Cerebellar cortex (tissue), 1 donor: Measurements from ENCODE around the gene USP10.

Experiments
- DNase-seq: peaks from one replicate; pipeline ENCODE4 v3.0.0-alpha.2; 2015; ENCODE audit warnings: low spot score

USP10 gene

DNA sequence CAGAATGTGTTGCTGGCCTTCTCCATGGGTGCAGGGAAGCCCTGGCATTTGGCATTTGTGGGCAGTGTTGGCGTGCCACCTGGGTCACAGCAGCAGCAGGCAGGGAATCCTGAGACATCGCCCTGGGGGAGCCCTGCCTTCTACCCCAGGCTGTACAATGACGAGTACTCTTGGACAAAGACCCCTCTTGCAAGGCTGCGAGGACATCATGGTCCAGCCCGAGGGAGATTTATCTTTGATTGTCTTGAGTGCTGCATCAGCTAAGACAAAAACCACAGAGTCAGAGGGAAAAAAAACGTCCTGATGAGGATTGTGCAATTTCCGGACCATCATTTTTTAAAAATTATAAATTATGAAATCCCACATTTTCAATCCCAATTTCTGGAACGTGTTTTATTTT lies 123.7 kb downstream of the USP10 start:
- DNase-seq, result no peak

DNA sequence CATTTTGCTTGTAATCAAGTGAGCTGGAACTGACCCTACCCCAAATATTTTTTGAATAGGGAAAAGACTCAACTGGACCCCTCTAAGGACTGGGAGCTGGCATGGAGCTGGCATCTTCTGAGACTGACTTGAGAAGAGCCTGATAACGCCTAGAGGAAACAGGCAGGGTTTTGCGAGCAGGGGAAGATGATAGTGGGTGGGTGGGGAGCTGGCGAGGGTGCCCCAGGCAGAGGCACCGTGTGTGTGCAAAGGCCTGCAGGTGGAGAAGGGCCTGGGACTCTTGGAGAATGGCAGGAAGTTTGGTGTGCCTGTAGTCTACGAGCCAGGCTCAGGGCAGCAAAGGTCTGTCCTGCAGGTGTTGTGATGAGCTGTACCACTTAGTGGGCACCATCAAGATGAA lies 124.1 kb downstream of the USP10 start:
- DNase-seq, result no peak

DNA sequence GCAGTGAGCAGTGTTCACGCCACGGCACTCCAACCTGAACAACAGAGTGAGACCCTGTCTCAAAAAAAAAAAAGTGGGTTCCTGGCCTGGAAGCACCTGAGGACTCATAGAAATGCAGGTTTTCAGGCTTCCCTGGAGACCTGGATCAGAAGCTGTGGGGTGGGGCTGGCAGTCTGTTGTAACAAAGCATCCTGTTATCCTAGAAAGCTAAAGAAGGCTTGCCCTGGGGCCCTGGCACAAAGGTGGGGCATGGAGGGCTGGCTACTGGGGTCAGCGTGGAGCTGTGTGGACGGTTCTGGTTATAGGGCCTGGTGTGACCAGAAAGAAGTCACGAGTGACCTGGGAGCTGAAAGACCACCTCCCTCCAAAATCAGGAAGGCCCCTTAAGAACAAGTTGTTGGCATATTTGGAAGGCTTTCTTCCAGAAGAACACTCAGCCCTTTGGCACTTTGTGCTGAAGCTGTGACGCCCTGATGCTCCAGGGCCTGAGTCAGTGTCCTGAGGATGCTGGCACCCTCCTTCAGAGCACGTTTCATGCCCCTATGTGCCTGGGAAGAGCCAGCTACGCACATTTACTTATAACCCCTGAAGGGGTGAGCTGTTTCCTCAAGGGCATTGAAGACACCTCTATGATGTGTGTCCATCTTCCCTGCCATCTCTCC lies 126.2 kb downstream of the USP10 start:
- no peak for DNase-seq

DNA sequence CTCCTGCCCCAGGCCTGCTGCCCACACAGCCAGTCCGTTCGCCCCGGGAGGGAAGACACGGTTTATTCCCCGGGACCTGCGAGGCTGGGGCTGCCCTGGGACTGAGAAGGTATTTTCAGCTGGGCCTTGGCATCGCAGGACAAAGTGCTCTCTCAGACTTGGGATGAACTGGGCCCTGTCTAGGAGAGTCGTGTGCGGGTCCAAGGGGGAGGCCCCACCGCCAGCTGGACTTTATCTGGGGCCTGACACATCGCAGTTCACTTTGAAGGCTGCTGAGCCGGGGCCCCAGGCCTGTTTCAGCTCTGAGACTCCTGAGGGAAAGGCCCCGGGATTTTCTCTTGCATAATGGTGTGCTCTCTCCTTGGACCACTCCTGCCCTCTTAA lies 126.8 kb downstream of the USP10 start:
- DNase-seq, result no peak

DNA sequence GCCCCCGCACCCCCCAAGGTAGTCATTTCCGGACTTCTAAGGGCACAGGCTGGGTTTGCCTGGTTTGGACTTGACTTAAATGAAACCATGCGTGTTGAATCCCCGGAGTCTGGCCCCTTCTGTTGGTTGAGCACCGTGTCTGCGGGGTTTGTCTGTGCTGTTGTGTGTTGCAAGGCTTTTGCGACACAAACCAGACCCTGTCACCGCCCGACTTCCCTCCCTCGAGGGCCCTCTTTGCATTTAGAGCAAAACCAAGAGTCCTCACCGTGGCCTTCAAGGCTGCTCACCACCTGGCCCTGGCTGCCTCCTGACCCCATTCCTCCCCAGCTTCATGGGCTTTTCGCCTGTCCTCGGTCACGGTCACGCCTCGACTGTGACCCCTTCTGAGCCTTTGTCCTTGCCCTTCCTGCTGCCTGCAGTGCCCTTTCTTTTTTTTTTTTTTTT lies 127.4 kb downstream of the USP10 start:
- DNase-seq, result no peak

DNA sequence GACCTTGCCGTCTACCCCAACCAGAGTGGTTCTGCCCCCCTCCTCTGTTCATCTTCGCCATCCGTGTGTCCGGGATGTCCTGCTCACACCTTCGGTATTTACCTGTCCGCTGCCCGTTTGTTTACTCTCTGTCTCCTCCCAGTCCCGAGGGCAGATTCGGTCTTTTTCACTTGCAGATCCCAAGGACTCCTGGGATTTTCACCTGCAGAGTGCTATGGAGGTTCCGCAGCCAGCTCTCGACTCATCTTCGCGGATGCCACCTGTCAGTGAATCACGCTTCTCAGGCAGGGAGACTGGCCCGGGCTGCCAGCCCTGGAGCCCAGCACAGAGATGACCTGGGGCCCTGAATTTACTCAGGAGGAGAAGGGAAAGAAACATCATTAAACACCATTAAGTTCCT lies 128.1 kb downstream of the USP10 start:
- no peak for DNase-seq

DNA sequence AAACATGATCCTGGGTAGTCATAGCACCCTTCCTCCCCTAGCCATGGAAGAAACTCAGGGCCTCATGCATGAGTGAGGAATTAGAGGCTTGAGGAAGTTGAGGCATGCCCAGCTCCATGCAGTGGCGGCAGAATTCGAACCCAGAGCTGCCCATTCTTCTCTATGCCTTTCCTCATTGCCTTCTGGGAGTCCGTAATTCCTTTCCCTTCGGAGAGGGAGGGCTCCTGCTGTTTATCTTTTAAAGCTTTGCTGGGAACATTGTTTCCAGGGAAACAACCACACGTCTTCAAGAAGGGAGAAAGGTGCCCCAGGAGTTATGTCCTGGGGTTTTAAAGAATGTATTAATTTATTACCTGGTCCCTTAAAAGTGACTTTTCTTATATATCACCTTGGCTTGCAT lies 128.5 kb downstream of the USP10 start:
- no peak for DNase-seq
